Measurements from ENCODE around the gene CNN3. TPM values are rescaled to one million over a fixed set of nuclear protein-coding genes. Genes with fewer than 3 reads are reported as not detected.

CNN3 gene
- total RNA-seq, 6 experiments from 2014 or later, result 90.5 to 125 (median 99.3) TPM

DNA sequence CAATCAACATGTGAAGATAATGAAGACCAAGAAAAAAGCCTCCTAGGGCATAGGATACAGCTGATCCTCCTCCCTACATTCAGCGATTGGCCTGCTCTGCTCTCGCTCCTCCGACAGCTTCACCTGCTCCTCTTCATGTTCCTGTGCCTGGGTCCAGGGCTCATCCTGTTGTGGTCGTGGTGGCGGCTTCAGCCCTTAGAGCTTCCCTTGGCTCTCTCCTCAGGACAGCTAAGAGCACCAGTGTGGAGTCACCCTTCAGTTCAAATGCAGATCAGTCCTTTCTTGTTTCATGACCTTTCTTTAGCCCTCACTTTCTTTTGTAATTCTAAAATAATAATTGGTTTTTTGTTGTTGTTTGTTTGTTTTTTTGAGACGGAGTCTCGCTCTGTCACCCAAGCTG is 18.7 kb downstream of the CNN3 start:
- peaks cover 0 to 3% (median 0%) of the 10 kb centered on the region in 4 donors for H3K36me3 ChIP-seq
- no peak overlapping the region for H3K27ac ChIP-seq
- H3K4me1 ChIP-seq, result peaks cover 0 to 19% (median 3%) of the 10 kb centered on the region in 4 donors
- TF ChIP-seq CTCF (IDR thresholded peaks at IDR 0.05), result no peak
- no peak for TF ChIP-seq POLR2A (IDR thresholded peaks at IDR 0.05)
- H3K9me3 ChIP-seq, result no peaks in the 10 kb centered on the region
- no peak for DNase-seq
- no peaks in the 10 kb centered on the region for H3K27me3 ChIP-seq
- no peak for ATAC-seq
- intact Hi-C loops (cut with DNase I), result no loop called here
- WGBS (ENCODE audit: insufficient coverage, low coverage, low lambda C conversion rate, missing lambda C conversion rate), result 86% methylated on average over 7 of the region's 7 CpGs
- H3K4me3 ChIP-seq, result no peak overlapping the region

GRCh38 chr1:94907136-94907535 is 19.8 kb downstream of the CNN3 start:
- peaks cover 0 to 9% (median 3%) of the 10 kb centered on the region in 4 donors for H3K4me1 ChIP-seq
- WGBS (ENCODE audit: insufficient coverage, low coverage, low lambda C conversion rate, missing lambda C conversion rate), result 82% methylated on average over 3 of the region's 3 CpGs

GRCh38 chr1:94906382-94906781 is 20.5 kb downstream of the CNN3 start:
- WGBS (ENCODE audit: insufficient coverage, low coverage, low lambda C conversion rate, missing lambda C conversion rate), result 71% methylated on average over 5 of the region's 5 CpGs
- no peaks in the 10 kb centered on the region for H3K9me3 ChIP-seq

More at GRCh38 chr1:94907136-94907535, 19.8 kb downstream of the CNN3 start:
- ATAC-seq (no peak), DNase-seq (no peak)
- Histone ChIP-seq H3K4me3 (no peak overlapping the region), H3K36me3 (peaks cover 0 to 11% (median 1%) of the 10 kb centered on the region in 4 donors), H3K27ac (no peak overlapping the region), H3K27me3 (no peaks in the 10 kb centered on the region), H3K9me3 (no peaks in the 10 kb centered on the region)
- no peak for TF ChIP-seq POLR2A (IDR thresholded peaks at IDR 0.05)
- no peak for TF ChIP-seq CTCF (IDR thresholded peaks at IDR 0.05)
- intact Hi-C loops (cut with DNase I), result no loop called here

DNA sequence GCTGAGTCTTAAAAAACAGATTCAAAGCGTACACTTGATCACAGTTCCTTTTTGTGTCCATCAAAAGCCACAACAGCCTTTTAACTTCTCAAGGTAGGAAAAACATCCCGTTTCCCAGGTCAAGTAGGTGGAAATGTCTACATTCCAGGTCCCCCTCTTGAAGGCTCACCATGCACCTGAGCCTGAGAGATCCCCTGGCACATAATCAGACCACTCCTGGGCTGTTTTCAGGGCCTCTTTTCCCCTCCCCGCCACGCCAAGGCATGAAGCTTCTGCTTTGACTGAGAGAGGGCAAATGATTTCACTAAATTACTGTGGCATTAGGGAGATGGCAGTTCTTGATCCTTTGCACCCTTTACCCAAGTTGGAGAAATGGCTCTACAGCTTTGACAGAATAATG is 21.7 kb downstream of the CNN3 start:
- Histone ChIP-seq H3K36me3 (peaks cover 0 to 29% (median 6%) of the 10 kb centered on the region in 4 donors), H3K4me1 (no peaks in the 10 kb centered on the region), H3K27ac (no peak overlapping the region), H3K27me3 (no peaks in the 10 kb centered on the region), H3K9me3 (no peaks in the 10 kb centered on the region), H3K4me3 (no peak overlapping the region)
- TF ChIP-seq CTCF (IDR thresholded peaks at IDR 0.05) (no peak), POLR2A (IDR thresholded peaks at IDR 0.05) (no peak)
- intact Hi-C loops (cut with DNase I), result no loop called here
- DNase-seq (no peak), ATAC-seq (no peak)
- no CpG with 5 or more reads among the region's 4 CpGs for WGBS (ENCODE audit: insufficient coverage, low coverage, low lambda C conversion rate, missing lambda C conversion rate)

More at GRCh38 chr1:94906382-94906781, 20.5 kb downstream of the CNN3 start:
- ATAC-seq (no peak), DNase-seq (no peak)
- Histone ChIP-seq H3K4me3 (no peak overlapping the region), H3K36me3 (peaks cover 0 to 18% (median 4%) of the 10 kb centered on the region in 4 donors), H3K4me1 (peaks cover 0 to 1% (median 0%) of the 10 kb centered on the region in 4 donors), H3K27me3 (no peaks in the 10 kb centered on the region), H3K27ac (no peak overlapping the region)
- TF ChIP-seq CTCF (IDR thresholded peaks at IDR 0.05), result no peak
- intact Hi-C loops (cut with DNase I), result no loop called here

Data from right lobe of liver (tissue), 6 donors.